ENCODE results near the gene EIF4G3.
"Not testable (repeated sequence)": the region's sequence is repeated elsewhere in the genome, so short reads cannot be mapped to it uniquely, and the experiment has no call there.

Gene EIF4G3

DNA sequence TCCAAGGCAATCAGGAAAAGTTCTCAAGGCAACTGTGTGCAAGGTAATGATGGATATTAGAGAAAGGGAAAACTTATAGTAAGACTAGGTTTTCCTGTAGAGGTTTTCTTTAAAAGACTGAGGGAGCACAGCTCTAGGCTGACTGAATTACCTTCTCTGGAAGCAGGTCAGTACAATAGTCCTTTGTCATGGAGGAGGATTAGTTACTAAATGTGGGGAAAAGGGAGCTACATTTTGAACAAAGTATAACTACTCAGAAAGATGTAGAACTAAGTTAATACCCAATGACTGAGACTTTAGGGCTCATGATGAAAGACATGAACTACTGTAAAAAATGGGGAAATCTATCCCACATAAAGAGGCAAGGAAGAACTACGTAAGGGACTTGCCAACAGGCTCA, 241.0 kb downstream of the EIF4G3 start:
- no peak for DNase-seq (ENCODE audit: low read depth)

DNA sequence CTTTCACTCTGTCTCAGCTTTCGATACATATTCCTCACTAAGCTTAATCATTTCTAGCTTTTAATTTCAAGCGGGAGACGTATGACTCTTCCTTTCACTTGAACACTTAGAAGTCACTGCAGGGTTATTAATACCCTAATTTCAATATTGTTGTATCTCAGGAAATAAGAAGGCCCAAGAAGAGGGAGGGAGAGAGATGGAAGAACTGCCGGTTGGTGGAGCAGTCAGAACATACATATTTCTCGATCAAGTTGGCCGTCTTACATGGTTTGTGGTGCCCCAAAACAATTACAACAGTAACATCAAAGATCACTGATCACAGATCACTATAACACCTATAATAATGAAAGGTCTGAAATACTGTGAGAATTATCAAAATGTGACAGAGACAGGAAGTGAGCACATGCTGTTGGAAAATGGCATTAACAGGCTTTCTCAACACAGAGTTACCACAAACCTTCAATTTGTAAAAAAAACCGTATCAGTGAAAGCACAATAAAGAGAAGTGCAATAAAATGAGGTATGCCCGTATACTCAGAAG, 244.2 kb downstream of the EIF4G3 start:
- no peak for DNase-seq (ENCODE audit: low read depth)

DNA sequence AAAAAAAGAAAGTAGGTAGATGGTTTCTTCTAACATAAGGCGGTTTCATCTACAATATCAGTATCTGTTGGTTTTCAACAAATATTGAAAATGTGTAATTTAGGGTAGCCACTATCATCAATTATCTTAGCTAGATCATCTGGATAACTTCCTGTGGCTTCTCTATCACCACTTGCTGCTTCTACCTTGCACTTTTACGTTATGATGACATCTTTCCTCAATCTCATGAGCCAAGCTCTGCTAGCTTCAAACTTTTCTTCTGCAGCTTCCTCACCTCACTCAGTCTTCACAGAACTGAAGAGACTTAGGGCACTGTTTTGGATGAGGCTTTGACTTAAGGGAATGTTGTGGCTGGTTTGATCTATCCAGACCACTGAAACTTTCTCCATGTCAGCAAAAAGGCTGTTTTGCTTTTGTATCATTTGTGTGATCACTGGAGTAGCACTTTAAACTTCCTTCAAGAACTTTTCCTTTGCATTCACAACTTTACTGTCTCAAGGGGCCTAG, 244.7 kb downstream of the EIF4G3 start:
- DNase-seq (ENCODE audit: low read depth): no peak

DNA sequence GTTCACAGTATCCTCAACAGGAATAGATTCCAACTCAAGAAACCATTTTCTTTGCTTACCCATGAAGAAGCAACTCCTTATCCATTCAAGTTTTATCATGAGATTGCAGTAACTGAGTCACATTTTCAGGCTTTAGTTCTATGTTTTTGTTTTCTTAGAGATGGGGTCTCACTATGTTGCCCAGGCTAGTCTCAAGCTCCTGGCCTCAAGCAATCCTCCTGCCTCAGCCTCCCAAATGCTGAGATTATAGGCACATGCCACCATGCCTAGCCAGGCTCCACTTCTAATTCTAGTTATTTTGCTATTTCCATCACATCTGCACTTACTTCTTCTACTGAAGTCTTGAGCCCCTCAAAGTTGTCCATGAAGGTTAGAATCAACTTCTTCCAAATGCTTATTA, 246.3 kb downstream of the EIF4G3 start:
- DNase-seq (ENCODE audit: low read depth): no peak

DNA sequence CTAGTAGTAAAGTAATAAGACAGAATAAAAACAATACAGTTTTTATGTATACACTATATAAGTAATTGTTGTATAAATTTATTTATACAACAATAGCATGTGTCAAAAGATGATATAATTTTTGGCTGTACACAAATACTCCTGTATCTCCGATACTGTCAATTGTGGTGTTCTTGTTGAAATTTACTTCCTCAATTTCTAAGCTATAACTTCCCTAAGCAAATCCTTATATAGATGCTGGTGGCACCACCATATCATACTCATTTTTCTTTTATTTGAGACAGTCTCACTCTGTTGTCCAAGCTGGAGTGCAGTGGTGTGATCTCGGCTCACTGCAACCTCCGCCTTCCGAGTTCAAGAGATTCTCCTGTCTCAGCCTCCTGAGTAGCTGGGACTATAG, 248.6 kb downstream of the EIF4G3 start:
- DNase-seq (ENCODE audit: low read depth): no peak

DNA sequence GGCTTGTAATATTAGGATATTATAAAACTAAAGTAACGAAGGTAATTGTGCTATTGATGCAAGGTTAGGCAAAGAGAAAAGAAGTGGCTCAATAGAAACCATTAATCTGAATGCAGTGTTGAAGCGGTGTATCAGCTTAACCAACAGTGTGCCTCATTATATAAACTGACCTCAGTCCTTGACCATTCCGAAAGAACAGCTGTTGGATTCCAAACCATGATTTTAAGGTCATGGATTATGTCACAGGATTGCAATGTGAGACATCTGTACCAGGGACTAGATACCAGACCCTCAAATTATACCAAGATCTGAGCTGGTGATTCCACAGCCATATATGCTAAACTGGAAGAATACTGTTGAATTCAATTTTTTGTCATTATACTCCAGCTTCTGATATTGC, 255.4 kb downstream of the EIF4G3 start:
- DNase-seq (ENCODE audit: low read depth): no peak

DNA sequence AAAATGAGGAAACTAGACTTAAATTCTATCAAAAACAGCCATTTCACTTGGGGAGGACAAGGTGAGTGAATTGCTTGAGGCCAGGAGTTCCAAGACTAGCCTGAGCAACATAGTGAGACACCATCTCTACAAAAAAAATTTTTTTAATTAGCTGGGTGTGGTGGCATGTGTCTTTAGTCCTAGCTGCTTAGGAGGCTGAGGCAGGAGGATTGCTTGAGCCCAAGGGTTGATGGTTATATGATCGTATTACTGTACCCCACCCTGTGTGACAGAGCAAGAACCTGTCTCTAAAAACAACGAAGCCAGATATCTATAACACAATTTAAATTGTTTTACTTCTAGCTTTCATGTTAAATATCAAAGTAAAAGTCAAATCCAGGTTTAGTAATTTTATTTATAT, 263.5 kb downstream of the EIF4G3 start:
- no peak for DNase-seq (ENCODE audit: low read depth)

DNA sequence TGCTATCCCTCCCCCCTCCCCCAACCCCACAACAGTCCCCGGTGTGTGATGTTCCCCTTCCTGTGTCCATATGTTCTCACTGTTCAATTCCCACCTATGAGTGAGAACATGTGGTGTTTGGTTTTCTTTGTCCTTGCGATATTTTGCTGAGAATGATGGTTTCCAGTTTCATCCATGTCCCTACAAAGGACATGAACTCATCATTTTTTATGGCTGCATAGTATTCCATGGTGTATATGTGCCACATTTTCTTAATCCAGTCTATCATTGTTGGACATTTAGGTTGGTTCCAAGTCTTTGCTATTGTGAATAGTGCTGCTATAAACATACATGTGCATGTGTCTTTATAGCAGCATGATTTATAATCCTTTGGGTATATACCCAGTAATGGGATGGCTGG, 269.2 kb downstream of the EIF4G3 start:
- DNase-seq (ENCODE audit: low read depth): not testable (repeated sequence)

DNA sequence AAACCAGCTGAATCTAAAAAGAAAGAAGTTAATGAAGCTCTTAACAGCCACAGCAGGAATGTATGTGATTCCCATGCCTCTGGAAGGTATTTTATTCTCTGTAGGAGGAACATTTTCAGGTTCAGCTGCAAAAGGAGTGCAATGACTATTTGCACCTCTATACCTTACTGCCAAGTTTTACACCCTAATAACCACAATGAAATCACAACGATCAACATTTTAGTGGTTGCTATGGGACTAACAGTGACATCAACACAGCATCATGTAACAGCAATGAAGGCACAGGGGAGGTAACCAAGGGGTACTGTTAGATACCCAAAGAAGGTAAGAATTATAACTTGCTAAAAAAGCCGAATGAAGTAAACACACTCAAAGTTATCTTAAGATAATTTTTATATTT, 273.3 kb downstream of the EIF4G3 start:
- no peak for DNase-seq (ENCODE audit: low read depth)

DNA sequence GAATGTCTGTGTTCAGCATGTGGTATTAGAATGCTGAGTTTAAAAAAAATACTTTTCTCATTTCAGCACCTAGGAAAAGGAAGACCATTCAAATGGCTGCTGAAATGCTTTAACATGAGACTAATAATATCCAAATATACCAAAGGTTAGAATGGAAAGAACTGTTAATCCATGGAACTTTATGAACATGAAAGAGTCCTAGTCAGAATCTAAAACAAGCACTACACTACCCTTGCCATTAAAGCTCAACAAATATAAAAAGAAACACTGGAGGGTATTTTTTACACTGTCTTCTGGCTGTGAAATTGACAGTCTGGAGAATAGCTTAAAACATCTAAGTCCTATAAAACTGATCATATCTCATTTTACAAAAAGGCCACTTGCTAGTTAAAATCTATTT, 276.6 kb downstream of the EIF4G3 start:
- no peak for DNase-seq (ENCODE audit: low read depth)

DNA sequence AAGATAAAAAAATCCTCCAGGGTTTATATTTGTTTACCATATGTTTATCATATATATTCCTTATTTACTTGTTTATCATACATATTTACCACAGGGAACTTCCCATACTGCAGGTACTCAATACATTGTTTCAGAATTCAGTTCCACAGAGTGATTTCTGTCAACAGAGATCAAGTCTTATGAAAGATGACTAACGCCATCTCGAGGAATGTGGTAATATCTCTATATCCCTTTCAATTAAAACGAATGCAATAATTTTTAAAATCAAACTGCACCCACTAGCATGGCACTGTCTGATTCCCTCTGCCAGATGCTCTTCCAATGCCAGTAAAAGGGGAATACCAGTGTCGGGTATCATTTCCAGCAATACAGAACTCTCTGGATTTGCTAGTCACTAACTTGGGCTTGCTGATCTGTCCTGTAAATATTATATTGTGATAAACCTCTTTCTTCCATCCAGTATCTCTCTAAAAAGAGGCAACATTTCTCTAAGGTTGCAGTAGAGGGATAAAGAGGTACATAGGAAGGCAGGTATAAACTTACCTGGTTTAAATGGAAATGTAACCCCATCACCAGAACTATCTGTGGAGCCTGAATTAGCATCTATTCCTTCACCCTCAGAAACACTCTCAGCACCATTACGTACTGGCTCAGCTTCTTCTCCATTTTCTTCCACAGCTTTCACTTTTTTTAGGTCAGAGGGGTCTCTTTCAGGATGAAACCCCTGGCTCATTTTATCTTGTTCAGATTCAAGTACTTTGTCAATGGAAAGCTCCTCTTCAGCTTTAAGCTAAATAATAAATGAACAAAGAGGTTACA, 277.3 kb downstream of the EIF4G3 start:
- DNase-seq (ENCODE audit: low read depth): no peak

DNA sequence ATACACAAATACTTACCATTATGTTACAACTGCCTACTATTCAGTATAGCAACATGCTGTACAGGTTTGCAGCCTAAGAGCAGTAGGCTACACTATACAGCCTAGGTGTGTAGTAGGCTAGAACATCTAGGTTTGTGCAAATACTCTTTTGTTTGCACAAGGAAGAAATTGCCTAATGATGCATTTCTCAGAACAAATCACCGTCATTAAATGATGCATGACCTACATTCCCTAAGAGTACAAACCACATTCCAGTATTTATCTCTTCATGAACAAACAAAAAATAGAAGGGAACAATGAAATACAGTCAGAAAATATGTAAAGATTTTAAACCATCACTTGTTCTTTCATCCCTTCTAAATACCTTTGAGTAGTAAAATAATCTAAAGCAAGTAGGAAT, 279.9 kb downstream of the EIF4G3 start:
- no peak for DNase-seq (ENCODE audit: low read depth)

DNA sequence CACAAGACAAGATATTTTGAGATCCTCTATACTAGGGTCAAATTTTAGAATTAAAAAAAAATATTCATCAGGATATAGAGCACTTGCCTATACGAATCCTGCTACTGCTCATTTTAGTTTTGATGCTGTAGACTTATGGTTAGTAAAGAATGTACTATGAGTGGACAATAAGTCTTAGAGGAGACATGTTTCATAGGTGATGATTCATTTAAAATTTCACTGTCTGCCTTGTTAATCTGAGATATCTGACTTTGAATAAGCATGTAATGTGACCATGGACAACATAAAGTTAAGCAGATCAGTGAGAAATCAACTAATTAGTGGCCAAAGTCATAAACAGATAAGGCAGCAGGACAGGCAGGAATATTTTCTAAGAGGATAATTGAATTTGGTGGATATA, 282.8 kb downstream of the EIF4G3 start:
- no peak for DNase-seq (ENCODE audit: low read depth)

DNA sequence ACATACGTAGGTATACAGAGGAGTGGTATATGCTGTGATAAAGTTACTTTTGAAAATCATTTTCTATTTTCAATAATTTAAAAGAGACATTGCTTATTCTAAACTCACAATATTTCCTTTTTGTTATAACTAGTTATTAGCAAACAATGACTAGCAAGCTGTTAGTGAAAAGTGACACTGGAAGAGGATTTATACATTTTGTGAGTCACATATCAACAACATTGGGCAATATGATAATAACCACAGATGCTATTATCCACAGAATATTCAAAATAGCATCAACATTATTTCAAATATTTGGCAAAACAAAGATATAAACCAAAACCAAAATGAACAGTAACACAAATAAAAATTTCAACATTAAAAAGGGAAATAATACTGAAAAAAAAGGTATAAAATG, 285.6 kb downstream of the EIF4G3 start:
- DNase-seq (ENCODE audit: low read depth): no peak

DNA sequence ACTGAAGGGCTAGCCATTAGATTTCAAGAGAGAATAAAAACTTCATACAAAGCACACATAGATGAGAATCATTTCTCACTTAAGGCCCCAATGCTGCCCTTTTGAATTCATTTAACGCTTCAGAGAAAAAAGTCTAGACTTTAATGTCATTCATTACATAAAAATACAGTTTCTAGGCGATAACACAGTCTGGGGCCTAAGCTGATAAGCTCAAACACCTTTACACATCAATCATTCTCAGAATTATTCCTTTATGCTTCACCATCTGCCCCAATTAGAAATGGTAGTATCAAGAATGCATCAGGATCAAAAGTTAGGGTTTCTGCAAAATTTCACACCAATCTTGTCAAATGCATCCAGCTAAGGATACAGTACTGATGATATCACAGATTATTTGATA, 289.5 kb downstream of the EIF4G3 start:
- DNase-seq (ENCODE audit: low read depth): no peak

DNA sequence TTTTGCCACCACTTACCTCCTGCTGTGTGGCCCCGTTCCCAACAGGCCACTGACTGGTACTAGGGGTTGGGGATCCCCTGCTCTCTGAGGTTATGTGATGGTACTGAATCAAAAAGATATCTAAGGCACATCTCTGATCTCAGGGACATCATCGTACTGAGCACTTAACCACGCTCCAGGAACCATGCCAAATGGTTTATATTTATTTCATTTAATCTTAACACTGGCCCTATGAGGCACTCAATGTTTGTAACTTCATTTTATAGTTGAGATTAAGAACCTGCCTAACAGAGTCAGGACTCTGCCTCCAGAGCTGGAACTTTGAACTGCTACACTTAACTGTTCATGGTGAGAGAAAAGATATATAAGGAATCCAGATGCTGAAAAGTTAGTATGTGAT, 291.6 kb downstream of the EIF4G3 start:
- no peak for DNase-seq (ENCODE audit: low read depth)

DNA sequence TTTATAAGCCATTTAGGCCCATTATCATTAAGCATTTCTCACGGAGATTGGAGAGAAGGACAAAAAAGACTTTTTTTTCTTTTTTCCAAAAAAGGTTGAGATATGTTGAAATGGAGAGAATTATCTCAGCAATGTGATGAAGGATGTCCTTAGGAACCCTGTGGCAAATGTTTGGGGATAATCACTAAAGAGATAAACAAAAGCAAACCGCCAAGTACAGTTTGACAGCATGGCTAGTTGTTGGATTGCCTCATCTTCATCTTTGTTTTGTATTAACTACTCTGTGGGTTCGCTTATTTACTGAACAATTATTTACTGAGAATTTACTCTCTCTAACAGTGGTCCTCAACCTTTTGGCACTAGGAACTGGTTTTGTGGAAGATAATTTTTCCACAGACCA, 292.2 kb downstream of the EIF4G3 start:
- no peak for DNase-seq (ENCODE audit: low read depth)

DNA sequence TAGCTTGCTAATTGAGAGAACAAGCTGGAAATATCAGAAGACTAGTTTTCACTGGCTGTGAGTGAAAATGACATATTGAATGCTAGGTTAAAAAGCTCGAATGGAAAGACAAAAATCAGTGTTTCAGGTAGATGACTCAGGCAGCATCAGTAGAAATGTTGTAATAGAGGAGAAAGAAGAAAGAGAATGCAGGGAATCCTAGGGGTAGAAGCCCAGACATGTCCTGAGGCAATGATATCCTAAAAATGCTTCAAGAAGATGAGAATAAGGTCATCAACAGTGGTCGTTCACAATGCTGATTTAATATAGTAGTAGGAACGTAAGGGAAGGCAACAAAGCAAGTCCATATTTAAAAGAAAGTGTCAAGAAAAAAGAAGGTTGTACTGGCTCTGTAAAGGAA, 292.9 kb downstream of the EIF4G3 start:
- DNase-seq (ENCODE audit: low read depth): no peak

DNA sequence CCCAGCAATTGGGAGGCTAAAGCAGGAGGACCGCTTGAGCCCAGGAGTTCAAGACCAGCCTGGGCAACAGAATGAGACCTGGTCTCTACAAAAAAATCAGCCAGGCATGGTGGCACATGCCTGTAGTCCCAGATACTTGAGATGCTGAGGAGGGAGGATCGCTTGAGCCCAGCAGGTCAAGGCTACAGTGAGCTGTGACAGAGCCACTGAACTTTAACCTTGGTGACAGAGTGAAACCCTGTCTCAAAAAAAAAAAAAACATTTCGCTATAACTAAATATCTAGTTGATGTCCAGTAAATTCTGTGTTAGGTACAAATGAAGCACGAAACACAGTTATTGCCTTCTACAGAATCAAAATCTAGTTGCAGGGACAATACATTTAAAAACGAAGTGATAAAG, 293.9 kb downstream of the EIF4G3 start:
- no peak for DNase-seq (ENCODE audit: low read depth)

DNA sequence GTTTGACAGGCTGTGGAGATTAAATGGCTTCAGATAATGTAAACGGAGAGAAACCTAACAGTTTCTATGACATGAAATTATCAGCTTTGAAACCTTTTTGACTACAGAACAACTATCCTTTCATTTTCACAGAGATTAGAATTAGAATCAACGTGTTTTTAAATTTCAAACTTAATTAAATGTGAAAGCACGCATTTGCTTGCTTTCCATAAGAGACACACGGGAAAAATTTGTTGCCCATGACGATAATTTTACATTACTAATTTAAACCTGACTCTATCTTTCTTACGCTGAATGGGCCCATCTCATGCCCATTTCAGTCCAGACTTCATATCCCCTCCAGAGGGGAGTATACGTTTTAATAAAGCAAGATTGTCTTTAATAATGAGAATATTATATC, 297.9 kb downstream of the EIF4G3 start:
- no peak for DNase-seq (ENCODE audit: low read depth)

DNA sequence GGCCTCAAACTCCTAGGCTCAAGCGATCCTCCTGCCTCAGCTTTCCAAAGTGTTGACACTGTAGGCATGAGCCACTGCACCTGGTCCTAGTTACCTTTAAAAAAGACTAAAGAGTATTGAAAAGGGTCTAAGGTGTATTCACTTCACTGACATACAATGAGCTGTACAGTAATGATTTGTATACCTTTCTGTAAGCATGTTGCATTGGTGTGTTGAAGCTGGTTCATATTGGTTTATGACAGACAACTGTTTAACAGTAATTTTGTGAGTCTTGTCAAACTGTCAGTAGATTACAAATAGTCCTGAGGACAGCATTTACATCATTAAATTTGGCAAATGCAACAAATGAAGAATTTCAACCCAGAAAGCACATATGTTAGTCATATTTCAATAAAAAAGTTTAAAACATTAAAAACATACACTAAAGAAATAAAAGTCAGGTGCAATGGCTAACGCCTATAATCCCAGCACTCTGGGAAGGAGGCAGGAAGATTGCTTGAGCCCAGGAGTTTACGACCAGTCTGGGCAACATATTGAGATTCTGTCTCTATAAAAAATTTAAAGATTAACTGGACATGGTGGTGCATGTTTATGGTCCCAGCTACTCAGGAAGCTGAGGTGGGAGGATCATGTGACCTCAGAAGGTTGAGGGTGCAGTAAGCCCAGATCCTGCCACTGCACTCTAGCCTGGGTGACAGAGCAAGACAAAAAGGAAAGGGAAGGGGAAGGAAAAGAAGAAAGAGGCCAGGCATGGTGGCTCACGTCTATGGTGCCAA, 301.3 kb downstream of the EIF4G3 start:
- no peak for DNase-seq (ENCODE audit: low read depth)

DNA sequence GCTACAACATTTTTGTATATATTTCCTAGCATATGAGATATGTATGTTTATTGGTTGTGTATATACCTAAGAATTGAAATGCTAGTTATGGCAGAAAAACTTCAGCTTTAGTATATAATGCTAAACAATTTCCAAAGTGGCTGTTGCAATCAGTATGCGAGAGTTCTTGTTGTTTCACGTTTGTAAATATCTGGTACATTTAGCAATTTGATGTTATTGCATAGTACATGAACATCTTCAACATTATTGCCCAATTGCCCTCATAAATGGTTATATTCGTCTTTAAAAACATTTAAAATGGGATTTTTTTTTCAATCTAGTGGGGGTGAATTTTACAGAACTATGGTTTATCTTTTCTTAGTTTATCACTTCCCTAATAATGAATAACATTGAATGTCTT, 303.4 kb downstream of the EIF4G3 start:
- no peak for DNase-seq (ENCODE audit: low read depth)

DNA sequence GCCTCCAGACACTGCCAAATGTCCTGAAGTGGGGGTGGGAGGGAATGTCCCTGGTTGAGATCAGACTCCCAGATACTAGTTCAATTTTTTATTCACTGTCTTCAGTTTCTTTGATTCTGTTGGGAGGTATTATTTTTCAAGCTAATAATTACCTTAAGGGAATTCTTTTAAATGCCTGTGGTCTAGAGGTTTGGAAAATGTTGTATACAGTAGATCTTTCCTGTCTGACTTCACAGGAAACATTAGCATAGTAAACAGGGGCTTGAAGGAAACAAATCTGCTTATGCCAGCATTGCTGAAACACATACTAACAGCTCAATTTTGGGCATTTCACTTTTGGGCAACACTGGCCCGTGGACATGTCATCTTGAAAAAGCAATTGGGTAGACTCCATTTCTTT, 305.3 kb downstream of the EIF4G3 start:
- no peak for DNase-seq (ENCODE audit: low read depth)
